ENCODE measurements around the gene P2RX3.
"Not testable (repeated sequence)": the region's sequence is repeated elsewhere in the genome, so short reads cannot be mapped to it uniquely, and the experiment has no call there.

Gene P2RX3

DNA sequence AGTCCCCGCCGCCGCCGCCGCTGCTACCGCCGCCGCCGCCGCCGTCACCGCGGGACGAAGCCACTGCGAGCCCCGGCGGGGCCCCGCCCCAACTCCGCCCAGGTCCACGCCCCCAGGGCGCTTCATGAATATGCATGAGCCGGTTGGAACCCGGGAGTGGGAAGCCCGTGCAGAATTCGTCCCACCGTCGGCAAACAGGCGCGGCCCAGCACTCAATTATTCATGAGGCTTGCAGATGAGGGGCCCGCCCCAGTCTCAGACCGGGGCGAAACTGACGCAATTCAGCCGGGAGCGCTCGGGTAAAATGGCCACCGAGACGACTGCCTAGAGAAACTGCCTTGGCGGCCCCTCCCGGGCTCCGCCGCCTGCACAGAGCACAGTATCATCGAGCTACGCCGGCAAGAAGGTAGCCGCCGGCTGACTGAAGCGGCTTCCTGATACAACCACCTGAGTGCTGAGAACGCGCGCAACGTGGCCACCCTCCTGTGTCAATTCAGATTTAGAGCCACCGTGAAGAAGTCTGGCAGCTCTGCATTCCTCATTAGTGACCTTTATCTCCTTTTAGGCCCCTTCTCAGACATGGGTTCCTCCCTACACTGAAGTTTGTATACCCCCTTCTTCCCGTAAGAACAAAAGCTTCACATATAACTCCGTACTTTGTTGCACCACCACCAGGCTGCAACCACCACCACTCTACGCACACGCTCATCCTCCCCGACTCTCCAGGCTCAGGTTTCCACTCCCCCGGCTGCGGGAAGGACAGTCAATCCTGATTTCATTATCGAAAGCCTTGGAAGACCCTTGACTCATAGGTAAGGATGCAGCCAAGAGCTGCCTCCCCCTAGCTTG, 13.0 kb upstream of the P2RX3 start, which contains the start of gene TNKS1BP1:
TNKS1BP1 (minus strand) TSS at position 67 of the 849 bp plus-strand sequence. CDS start 3,067 bp downstream, outside the sequence.
- DNase-seq (ENCODE audit: low spot score), result peak; percentile 96

DNA sequence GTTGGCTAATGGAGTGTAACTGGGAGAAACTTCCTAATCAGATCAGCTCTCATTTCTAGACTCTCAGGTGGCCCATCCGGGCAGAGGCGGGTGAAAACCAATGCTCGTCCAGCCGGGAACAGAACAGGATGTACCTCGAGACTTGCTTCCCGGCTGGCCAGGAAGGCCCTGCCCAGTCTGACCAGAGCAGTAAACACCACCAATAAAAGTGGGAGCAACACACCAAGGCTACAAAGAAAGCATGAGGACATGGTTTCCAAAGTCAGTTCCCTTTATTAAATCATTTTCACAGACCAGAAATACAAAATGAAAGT, 12.5 kb upstream of the P2RX3 start:
- DNase-seq (ENCODE audit: low spot score), result no peak

DNA sequence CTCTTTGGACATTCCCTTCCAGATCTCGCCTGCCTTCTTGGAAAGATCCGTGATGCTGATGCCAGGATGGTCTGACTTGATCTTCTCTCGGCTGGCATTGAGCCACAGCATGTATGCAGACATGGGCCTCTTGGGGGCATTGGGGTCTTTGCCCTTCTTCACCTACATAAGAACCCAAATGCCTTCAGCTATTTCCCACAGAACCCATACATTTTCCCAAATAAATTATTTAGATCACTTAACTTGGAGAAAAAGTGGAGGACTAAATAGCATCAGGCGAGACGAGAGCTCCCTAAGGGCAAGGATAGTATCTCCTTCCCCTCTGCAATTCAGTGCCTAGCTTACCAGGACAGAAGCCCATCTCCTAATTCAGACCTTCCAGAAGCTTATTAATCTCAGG, 10.4 kb upstream of the P2RX3 start:
- DNase-seq (ENCODE audit: low spot score), result no peak

DNA sequence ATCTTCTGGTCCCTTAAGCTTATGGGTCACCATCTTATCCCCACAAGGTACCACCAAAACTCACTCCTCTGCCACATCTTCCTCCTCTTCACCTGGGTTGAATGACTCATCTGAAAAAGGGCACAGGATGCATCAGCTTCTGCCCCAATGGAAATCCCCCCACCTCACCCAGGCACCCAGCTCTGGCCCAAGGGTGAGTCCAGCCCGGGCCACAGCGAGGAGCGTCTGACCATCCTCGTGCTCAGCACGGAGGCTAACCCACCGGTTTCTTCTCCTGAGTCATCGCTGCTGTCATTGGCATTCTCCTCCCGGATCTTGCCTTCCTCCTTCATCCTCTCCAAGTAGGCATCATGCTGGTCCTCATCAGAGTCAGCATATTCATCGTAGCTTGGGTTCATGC, 8.1 kb upstream of the P2RX3 start:
- no peak for DNase-seq (ENCODE audit: low spot score)

DNA sequence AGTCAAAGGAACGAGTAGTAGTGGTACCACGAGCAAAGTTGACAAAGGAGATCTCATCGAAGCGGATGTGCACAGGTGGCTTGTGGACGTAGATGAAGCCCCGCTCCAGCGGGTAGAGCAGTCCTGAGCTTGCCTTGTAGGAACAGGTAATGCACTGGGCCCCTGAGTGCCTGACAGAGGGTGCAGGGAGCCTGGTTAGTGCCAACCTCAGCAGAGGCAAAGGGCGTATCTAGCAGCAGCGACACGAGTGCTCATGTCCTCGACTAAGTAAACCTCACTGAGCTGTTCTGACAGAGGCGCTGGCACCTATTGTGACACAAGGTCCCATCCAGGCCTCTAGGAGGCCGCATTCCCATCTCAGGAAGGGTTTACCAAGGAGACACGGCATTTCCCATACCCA, 6.4 kb upstream of the P2RX3 start:
- no peak for DNase-seq (ENCODE audit: low spot score)

DNA sequence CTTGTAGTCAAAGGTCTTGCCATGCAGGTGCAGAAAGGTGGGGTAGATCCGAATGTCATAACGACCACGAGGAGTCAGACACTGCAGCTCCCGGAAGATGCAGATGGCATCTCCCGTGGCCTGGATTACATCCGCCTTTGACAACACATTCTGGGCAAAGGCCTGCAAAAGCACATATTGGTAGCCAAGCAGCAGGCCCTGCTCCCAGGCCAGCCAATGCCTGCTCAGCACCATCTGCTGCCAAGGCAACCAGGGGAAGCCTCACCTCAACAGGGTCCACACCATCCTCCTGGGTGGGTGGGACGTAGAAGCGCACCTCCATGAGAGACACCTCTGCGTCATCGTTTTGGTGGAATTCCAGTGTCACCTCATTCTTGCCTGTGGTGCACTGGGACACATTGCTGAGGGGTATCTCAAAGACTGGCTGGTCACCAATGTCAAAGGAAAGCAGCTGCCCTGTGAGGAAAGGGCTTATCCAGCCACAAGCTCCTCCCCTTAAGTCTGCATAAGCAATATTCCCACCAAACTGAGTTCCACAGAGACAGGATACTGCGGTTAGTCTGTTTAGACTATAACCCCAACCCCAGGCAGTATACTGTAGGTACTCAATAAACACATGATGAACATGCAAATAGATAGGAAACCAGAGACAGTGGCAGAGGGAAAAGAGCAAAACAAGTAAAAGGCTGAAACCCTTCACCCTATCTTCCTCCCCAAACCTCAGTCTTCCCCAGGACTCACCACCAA, 5.3 kb upstream of the P2RX3 start:
- no peak for DNase-seq (ENCODE audit: low spot score)

DNA sequence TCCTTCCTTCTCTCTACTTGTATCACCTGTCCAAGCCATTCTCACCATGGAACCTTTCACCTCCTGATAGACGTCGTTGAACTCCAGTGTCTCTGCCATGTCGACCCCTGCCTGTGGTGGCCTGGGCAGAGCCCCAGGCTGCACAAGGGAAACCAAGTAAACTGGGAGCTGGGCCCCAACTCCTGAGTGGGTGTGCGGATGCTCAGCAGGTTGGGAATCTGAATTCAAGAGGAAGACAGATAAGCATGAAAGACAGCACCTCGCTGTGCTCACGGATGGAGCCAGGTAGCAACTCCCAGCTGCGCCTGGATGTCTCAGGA, 3.2 kb upstream of the P2RX3 start:
- DNase-seq (ENCODE audit: low spot score), result no peak

DNA sequence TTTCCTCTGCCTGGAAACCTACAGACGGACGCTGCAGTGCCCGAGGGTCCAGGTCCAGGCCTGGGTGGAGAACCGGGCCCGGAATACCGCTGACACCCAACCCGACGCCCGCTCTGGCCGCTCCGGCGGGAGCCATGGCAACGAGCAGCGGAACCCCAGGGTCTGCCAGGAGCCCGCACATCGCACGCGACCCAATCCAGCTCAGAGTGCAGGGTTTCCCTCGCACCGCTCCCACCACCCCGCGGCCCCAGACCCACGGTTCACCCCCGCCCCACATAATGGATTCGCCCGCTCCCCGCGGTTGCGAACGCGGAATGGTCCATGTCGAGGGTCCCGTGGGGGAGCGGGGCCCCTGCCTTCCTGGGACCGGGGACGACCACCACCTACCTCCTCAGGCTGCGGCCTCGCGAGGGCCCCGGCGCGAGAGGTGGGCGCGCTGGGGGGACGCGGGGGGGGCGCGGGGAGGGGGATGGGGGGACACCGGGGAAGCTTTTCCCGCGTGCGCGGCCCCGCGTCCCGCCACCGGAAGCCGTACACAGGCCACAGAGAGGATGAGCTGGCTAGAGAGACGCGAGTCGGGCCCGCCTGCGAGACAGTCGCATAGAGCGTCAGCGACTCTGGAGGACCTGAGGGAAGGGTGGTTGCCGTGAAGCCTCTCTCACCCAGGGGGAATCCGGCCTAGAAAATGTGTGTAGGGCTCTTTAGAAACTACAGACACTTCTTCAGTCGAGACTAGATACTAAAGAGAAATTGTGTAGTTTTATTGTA, 2.6 kb upstream of the P2RX3 start, which contains the start of gene SSRP1:
SSRP1 (minus strand) TSS at position 550 of the 768 bp plus-strand sequence. CDS start 771 bp downstream, outside the sequence.
- DNase-seq (ENCODE audit: low spot score), result peak; percentile 94

DNA sequence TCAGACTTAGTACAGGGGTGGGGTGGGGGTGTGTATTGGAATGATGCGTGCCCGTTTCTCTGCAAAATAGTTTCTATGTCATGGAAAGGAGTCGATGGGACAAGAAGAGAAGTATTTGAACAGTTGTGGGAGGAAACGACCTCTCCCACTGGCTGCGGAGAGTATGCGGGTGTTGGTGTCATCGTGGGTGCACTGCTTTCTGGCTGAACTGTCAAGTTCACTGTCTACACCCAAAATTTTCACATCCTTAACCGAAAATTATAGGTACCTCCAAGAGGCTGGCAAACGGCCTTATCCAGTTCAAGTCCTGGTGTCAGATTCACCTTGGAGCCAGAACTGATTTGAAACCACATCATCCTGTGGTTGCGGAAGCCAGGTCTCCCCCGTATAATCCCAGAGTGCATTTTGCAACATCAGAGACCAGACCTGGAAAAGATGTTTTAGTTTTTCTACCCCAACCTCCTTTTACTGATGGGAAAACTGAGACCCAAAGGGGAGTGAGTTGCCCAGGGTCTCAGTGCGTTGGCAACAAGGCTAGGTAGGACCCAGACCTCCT, 2.0 kb upstream of the P2RX3 start:
- DNase-seq (ENCODE audit: low spot score), result peak; percentile 21

DNA sequence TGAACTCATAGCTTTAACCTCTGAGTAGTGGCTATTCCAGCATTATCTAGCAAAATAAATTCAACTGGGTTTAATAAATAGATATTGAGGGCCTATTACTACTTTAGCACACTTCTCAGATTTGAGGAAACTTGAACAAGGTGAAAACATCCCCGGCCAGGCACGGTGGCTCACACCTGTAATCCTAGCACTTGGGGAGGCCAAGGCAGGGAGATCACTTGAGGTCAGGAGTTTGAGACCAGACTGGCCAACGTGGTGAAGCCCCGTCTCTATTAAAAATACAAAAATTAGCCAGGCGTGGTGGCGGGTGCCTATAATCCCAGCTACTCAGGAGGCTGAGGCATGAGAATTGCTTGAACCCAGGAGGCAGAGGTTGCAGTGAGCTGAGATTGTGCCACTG, 1.3 kb upstream of the P2RX3 start:
- not testable (repeated sequence) for DNase-seq (ENCODE audit: low spot score)

DNA sequence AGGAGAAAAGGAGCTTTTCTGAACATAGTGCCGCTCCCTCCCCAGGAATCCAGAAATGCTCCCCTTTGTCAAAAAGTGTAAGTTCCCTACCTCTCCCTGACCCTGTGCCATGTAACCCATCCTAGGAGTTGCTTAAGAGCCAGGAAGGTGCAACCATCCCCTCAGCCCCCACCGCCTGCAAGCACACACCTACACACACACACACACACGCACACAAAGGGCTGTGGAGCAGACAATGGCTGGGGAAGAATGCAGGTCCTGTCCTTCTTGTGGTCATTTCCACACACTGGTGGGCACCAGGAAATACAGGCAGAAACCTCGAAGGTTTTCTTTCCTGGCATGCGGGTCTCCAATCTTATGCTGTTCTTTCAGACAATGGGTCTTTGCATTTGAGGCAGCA, 1.2 kb downstream of the P2RX3 start:
- no peak for DNase-seq (ENCODE audit: low spot score)

DNA sequence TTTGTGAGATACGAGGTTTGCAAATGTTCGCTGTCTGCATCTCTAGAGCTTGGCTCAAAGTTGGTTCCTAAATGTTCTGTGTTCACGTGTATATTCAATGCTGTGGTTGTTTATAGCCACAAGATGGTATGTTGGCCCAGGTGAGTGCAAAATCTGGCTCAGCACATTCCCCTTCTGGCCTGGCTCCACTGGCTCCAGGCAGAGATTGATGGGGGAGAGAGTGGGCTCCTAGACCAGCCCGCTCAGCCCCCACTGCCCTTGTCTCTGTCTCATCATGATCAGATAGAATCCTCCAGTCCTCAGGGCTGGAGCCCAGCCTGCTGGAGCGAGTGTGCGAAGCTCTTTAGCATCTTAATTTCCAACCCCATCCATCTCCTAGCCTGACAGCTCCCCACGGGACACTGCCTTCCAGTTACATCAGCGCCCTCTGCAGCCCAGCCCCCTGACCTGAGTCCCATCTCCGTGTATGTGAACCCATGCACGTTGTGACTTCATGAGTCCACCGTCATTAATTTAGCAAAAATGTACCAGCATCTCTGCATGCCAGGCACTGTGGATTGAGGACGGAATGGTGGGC, 2.0 kb downstream of the P2RX3 start:
- DNase-seq (ENCODE audit: low spot score), result no peak

DNA sequence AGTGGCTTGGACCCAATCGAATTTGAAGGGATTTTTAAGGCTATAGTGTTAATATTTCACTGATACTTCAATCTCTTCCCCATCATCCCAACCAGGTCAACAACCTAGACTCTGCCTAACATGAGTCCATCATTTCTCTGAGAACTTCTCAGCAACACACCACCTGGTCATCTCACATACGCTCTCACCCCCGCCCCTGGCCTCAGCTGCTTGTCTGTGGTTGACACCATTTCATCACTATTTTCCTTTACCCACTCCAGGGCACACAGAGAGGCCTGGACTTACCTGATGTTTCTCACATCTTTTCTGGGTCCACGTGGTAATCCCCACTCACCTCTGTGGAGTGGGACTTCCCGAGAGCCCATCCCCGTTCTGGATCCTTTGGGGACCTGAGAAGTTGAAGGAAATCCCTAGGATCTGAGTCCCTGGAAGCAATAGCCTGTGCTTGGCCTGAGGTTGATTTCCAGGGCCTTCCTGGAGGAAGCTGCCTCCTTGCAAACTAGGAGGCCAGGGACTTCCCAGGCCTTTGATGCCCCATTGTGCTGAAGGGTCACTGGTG, 3.2 kb downstream of the P2RX3 start:
- no peak for DNase-seq (ENCODE audit: low spot score)

DNA sequence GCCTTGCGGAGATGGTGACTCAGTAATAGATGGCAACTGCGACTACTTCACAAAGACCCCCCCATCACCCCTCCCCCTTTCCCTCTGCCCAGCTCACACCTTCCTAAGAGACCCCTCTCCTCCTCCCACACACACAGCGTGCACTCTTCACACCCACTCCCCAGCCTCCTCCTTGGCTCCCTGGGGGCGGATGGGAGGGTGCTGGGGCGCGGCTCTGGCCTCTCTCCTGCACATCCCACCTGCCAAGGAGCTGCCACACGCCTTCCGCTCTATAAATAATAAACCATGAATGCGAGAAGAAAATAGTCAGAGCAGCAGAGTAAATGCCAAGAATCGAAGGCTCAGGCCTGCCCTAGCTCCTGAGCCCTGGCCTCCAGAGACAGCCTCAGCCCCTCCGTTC, 4.5 kb downstream of the P2RX3 start:
- no peak for DNase-seq (ENCODE audit: low spot score)

DNA sequence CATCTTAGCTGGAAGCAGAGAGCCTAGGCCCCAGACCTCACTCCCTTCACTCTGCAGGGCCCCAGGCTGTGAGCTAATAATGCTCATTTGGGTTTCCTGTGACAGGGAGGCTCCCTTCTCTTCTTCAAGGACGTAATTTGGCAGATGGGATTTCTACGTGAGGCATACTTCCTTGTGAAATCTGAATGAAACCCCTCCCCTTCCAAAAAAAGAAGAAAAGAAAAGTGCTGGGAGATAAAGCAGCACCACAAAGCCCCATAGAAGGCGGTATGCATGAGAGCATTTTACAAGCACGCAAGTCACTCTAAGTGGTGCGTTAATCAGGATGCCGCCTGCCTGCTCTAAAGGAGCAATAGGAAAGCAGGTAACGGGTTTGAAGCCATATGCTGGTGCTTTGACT, 5.7 kb downstream of the P2RX3 start:
- no peak for DNase-seq (ENCODE audit: low spot score)

DNA sequence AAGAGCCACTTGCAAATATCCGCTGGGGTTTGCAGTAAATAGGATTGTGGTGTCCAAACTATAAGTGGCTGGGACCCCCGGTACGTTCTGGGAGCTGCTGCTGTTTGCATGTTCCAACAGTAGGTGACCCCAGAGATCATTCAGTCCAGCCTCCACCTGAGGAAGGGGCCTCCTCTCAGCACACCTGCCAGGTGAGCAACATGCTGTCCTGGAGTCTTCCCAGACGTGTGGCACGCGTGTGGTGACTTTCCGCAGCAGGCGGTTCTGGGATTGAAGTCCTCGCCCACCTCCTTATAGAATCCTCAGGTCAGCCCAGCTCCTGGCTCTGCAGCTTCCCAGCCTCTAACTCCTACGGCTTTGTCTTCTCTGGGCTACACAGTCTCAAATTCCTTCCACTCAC, 6.7 kb downstream of the P2RX3 start:
- DNase-seq (ENCODE audit: low spot score), result no peak

DNA sequence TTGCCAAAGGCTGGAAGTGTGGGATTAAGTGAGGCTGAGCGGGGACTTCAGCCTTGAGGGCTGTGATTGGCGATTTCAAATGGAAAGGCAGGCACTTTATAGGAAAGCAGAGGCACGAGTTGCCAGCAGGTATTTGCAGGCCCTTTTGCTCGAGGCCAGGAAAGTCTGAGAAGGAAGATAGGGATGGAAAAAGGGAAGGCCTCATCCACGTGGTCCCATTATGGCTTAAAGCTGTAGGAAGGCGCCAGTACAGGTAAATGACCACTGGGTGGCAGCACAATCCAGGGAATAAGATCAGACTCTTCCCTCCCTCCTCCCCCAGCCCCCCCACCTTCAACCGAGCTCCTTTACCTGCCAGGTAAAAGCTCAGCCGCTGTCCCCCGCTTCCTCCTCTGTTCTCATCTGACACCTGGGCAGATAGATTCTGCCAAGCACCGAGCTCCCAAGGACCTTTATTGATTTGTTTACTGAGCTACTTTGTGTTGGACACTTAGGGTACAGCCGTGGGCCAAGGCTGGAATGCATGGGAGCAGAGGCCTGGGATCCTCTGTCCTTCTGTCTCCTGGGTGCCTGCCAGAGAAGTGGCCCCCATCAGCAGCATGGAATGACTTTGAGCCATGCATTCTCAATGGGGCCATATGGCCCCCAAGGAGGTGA, 7.5 kb downstream of the P2RX3 start:
- peak; percentile 86 for DNase-seq (ENCODE audit: low spot score)

DNA sequence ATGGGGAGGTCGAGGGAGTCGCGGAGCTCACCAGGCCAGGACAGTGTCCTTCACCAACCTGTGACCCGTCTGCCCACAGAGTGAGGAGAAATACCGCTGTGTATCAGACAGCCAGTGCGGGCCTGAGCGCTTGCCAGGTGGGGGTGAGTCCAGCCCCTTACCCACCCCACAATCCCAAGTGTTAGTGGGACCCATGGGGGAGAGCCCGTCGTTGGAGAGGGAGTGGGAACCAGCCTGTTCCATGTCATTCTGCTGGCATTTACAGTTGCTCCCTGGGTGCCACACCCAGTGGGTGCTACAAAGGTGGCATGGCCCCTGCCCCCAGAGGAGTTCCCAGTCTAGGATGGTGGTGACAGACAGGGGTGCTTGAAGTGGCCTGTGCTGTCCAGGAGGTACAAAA, 9.2 kb downstream of the P2RX3 start:
- DNase-seq (ENCODE audit: low spot score), result no peak

DNA sequence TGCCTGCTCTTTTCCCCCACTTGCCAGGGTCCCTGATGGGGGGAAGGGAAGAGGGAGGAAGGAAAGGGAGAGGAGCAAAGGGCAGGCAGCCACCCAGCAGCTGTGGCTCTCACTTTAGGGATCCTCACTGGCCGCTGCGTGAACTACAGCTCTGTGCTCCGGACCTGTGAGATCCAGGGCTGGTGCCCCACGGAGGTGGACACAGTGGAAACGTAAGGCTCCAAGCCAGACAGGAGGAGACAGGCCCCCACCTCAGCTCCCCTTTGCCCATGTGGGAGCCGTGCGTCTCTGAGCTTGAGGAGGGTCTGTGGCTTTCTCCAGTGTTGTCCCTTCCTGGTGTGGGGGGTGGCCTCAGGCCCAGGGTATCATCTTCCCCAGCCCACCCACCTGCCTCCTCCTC, 9.9 kb downstream of the P2RX3 start:
- no peak for DNase-seq (ENCODE audit: low spot score)

DNA sequence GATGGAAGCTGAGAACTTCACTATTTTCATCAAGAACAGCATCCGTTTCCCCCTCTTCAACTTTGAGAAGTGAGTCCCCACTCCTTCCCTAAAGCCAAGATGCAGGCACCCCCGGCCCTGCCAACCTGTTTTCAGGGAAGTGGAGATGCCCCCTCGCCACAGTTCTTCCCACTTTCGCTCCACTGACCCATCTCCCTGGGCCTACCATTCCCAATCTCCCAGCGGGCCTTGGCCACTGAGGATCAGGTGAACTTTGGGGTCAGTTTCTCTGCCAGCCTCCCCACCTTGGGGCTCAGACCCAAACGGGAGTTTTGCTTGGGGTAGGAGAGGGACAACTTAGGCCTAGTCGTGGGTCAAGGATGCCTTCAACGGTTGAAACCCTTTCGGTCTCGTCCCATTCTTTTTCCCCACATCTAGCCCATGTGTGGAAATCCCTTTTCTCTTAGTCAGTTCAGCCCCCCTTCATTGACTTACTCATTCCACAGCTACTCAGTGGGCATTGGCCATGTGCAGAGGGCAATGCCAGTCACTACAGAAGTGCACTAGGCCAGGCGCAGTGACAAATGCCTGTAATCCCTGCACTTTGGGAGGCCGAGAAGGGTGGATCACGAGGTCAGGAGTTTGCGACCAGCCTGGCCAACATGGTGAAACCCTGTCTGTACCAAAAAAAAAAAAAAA, 10.6 kb downstream of the P2RX3 start:
- DNase-seq (ENCODE audit: low spot score), result no peak
